WERI-Rb-1 (cell line): Measurements from ENCODE around the gene PIP5K1B.
"Not testable (repeated sequence)": the region's sequence is repeated elsewhere in the genome, so short reads cannot be mapped to it uniquely, and the experiment has no call there.

Source experiments
- DNase-seq: peaks from one replicate; pipeline ENCODE4 v3.0.0-alpha.2; 2020
- H3K27ac ChIP-seq: fragments of 250-450 bp; sonication (Bioruptor Pico); 2 replicates; pipeline ENCODE4 v1.5.1; 2020; ENCODE audit warnings: mild to moderate bottlenecking, moderate library complexity
- H3K27me3 ChIP-seq: fragments of 250-450 bp; sonication (Bioruptor Pico); 2 replicates; pipeline ENCODE4 v1.5.1; 2021; ENCODE audit warnings: mild to moderate bottlenecking, low read depth, moderate library complexity; ENCODE audit not compliant: insufficient read depth, severe bottlenecking
- H3K36me3 ChIP-seq: fragments of 250-450 bp; sonication (Bioruptor Pico); 2 replicates; pipeline ENCODE4 v1.5.1; 2020; ENCODE audit warnings: mild to moderate bottlenecking, moderate library complexity
- H3K4me3 ChIP-seq: 2 replicates; pipeline ENCODE4 v1.5.1; 2011; ENCODE audit warnings: low read depth, mild to moderate bottlenecking, control low read depth, low read length
- H3K9me3 ChIP-seq: fragments of 250-450 bp; sonication (Bioruptor Pico); 2 replicates; pipeline ENCODE4 v1.5.1; 2021; ENCODE audit warnings: mild to moderate bottlenecking, moderate library complexity; ENCODE audit not compliant: severe bottlenecking
- CTCF ChIP-seq: IDR thresholded peaks from 2 replicates; pipeline ENCODE4 v1.5.1; 2011; ENCODE audit warnings: low read depth, mild to moderate bottlenecking, control low read depth, inconsistent platforms, low read length

The PIP5K1B gene

GRCh38 chr9:68981789-68982188 lies 276.7 kb downstream of the PIP5K1B start:
- H3K4me3 ChIP-seq = no peak overlapping the region
- no peaks in the 10 kb centered on the region for H3K36me3 ChIP-seq
- peaks cover 9% of the 10 kb centered on the region for H3K27me3 ChIP-seq
- no peaks in the 10 kb centered on the region for H3K9me3 ChIP-seq
- DNase-seq = no peak
- H3K27ac ChIP-seq = no peak overlapping the region
- no peak for TF ChIP-seq CTCF

GRCh38 chr9:68983008-68983411 lies 278.0 kb downstream of the PIP5K1B start:
- no peaks in the 10 kb centered on the region for H3K9me3 ChIP-seq
- H3K27me3 ChIP-seq = peaks cover 9% of the 10 kb centered on the region
- H3K36me3 ChIP-seq = no peaks in the 10 kb centered on the region

GRCh38 chr9:68983522-68984424 lies 278.7 kb downstream of the PIP5K1B start:
- H3K36me3 ChIP-seq = no peaks in the 10 kb centered on the region
- TF ChIP-seq CTCF = no peak
- DNase-seq = no peak
- no peak overlapping the region for H3K27ac ChIP-seq
- no peaks in the 10 kb centered on the region for H3K9me3 ChIP-seq
- peaks cover 5% of the 10 kb centered on the region for H3K27me3 ChIP-seq
- H3K4me3 ChIP-seq = no peak overlapping the region

More at GRCh38 chr9:68983008-68983411, 278.0 kb downstream of the PIP5K1B start:
- no peak for TF ChIP-seq CTCF
- H3K27ac ChIP-seq = no peak overlapping the region
- DNase-seq = no peak
- H3K4me3 ChIP-seq = no peak overlapping the region

GRCh38 chr9:68986949-68987348 lies 281.9 kb downstream of the PIP5K1B start:
- DNase-seq, H3K27ac ChIP-seq, H3K9me3 ChIP-seq, H3K27me3 ChIP-seq, H3K4me3 ChIP-seq, H3K36me3 ChIP-seq: not testable (repeated sequence)

- no peak for TF ChIP-seq CTCF
- DNase-seq = no peak
- no peak overlapping the region for H3K27ac ChIP-seq
- no peak overlapping the region for H3K4me3 ChIP-seq
- H3K9me3 ChIP-seq = no peaks in the 10 kb centered on the region
- H3K36me3 ChIP-seq = no peaks in the 10 kb centered on the region
- H3K27me3 ChIP-seq = no peaks in the 10 kb centered on the region
Observed at GRCh38 chr9:68991457-68991856, 286.4 kb downstream of the PIP5K1B start.

- H3K27me3 ChIP-seq = no peaks in the 10 kb centered on the region
- no peak overlapping the region for H3K27ac ChIP-seq
- DNase-seq = no peak
- H3K4me3 ChIP-seq = no peak overlapping the region
- H3K9me3 ChIP-seq = no peaks in the 10 kb centered on the region
- TF ChIP-seq CTCF = no peak
- H3K36me3 ChIP-seq = no peaks in the 10 kb centered on the region
Observed at GRCh38 chr9:68995776-68996175, 290.7 kb downstream of the PIP5K1B start.
